SJCRH30 (cell line): Measurements from ENCODE around the gene HOXC13. TPM values are rescaled to one million over a fixed set of nuclear protein-coding genes. Genes with fewer than 3 reads are reported as not detected.
A peak's percentile ranks its signal among the peaks of the same experiment; 100 is the strongest.

ENCODE experiments used
- DNase-seq, 2 experiments: peaks; one replicate each; pipeline ENCODE4 v3.0.0-alpha.2; 2015 to 2020
- H3K27ac ChIP-seq: fragments of 250-450 bp; sonication (Bioruptor Pico); 2 replicates; pipeline ENCODE4 v1.5.1; 2020; ENCODE audit warnings: mild to moderate bottlenecking, moderate library complexity
- H3K27me3 ChIP-seq: fragments of 250-450 bp; sonication (Bioruptor Pico); 2 replicates; pipeline ENCODE4 v1.5.1; 2020; ENCODE audit warnings: mild to moderate bottlenecking, moderate library complexity
- H3K36me3 ChIP-seq: fragments of 250-450 bp; sonication (Bioruptor Pico); 2 replicates; pipeline ENCODE4 v1.5.1; 2020; ENCODE audit warnings: mild to moderate bottlenecking, moderate library complexity
- H3K4me1 ChIP-seq: fragments of 250-450 bp; sonication (Bioruptor Pico); 2 replicates; pipeline ENCODE4 v1.5.1; 2020; ENCODE audit warnings: mild to moderate bottlenecking, moderate library complexity
- H3K4me3 ChIP-seq: fragments of 250-450 bp; sonication (Bioruptor Pico); 2 replicates; pipeline ENCODE4 v1.5.1; 2020; ENCODE audit warnings: mild to moderate bottlenecking, moderate library complexity
- H3K9me3 ChIP-seq: fragments of 250-450 bp; sonication (Bioruptor Pico); replicated peaks from 2 replicates; pipeline ENCODE4 v1.5.1; 2020; ENCODE audit warnings: mild to moderate bottlenecking, moderate library complexity
- total RNA-seq: library from RNA; depleted of rRNA; stranded (reverse); fragments of >200 nt; shearing (Covaris generic); gene quantifications from 2 replicates; pipeline ENCODE4 v1.2.3, GENCODE V29; 2014

HOXC13 gene
- total RNA-seq, 1 experiment from 2014 or later = 2.4 TPM

GRCh38 chr12:53976823-53977595 lies 38.4 kb downstream of the HOXC13 start:
- Histone ChIP-seq H3K27me3 (peaks cover 13% of the 10 kb centered on the region), H3K4me3 (no peak overlapping the region)

GRCh38 chr12:53977596-53978445 lies 39.2 kb downstream of the HOXC13 start:
- Histone ChIP-seq H3K27me3 (peaks cover 13% of the 10 kb centered on the region), H3K27ac (no peak overlapping the region), H3K4me1 (peaks cover 3% of the 10 kb centered on the region; the same call in 1 of the 2 replicates), H3K36me3 (no peaks in the 10 kb centered on the region), H3K4me3 (peak overlapping the region; percentile 41), H3K9me3 (no peaks in the 10 kb centered on the region)
- DNase-seq = peak in 1 of 2 experiments; percentile 28

More at GRCh38 chr12:53976823-53977595, 38.4 kb downstream of the HOXC13 start:
- H3K36me3 ChIP-seq = no peaks in the 10 kb centered on the region
- no peaks in the 10 kb centered on the region for H3K9me3 ChIP-seq
- peaks cover 3% of the 10 kb centered on the region; the same call in 1 of the 2 replicates for H3K4me1 ChIP-seq
- no peak overlapping the region for H3K27ac ChIP-seq
- DNase-seq = no peak

- Histone ChIP-seq H3K27ac (no peak overlapping the region), H3K4me1 (peaks cover 3% of the 10 kb centered on the region; the same call in 1 of the 2 replicates), H3K4me3 (no peak overlapping the region), H3K27me3 (peaks cover 13% of the 10 kb centered on the region), H3K36me3 (no peaks in the 10 kb centered on the region), H3K9me3 (no peaks in the 10 kb centered on the region)
- no peak for DNase-seq
Measured at GRCh38 chr12:53978477-53979356, 40.1 kb downstream of the HOXC13 start.

- Histone ChIP-seq H3K4me3 (no peak overlapping the region), H3K9me3 (no peaks in the 10 kb centered on the region), H3K27me3 (peaks cover 13% of the 10 kb centered on the region), H3K36me3 (no peaks in the 10 kb centered on the region), H3K27ac (no peak overlapping the region), H3K4me1 (peaks cover 3% of the 10 kb centered on the region; the same call in 1 of the 2 replicates)
- DNase-seq = no peak
Measured at GRCh38 chr12:53980104-53980801, 41.6 kb downstream of the HOXC13 start.

- H3K9me3 ChIP-seq = no peaks in the 10 kb centered on the region
- DNase-seq = no peak
- no peaks in the 10 kb centered on the region for H3K36me3 ChIP-seq
- peaks cover 13% of the 10 kb centered on the region for H3K27me3 ChIP-seq
- H3K27ac ChIP-seq = no peak overlapping the region
- H3K4me1 ChIP-seq = peaks cover 3% of the 10 kb centered on the region; the same call in 1 of the 2 replicates
- no peak overlapping the region for H3K4me3 ChIP-seq
Measured at GRCh38 chr12:53980802-53981496, 42.3 kb downstream of the HOXC13 start.

GRCh38 chr12:53981634-53982565 lies 43.3 kb downstream of the HOXC13 start:
- Histone ChIP-seq H3K4me1 (peaks cover 3% of the 10 kb centered on the region; the same call in 1 of the 2 replicates), H3K4me3 (no peak overlapping the region), H3K27ac (no peak overlapping the region), H3K27me3 (peaks cover 13% of the 10 kb centered on the region), H3K9me3 (no peaks in the 10 kb centered on the region), H3K36me3 (no peaks in the 10 kb centered on the region)
- no peak for DNase-seq

- no peak for DNase-seq
- Histone ChIP-seq H3K27ac (no peak overlapping the region), H3K4me3 (no peak overlapping the region), H3K27me3 (peaks cover 13% of the 10 kb centered on the region), H3K4me1 (no peaks in the 10 kb centered on the region), H3K36me3 (no peaks in the 10 kb centered on the region), H3K9me3 (no peaks in the 10 kb centered on the region)
Measured at GRCh38 chr12:53982648-53983567, 44.3 kb downstream of the HOXC13 start.

GRCh38 chr12:53983568-53983949 lies 44.9 kb downstream of the HOXC13 start:
- Histone ChIP-seq H3K27me3 (peaks cover 13% of the 10 kb centered on the region), H3K4me3 (no peak overlapping the region), H3K36me3 (no peaks in the 10 kb centered on the region), H3K27ac (no peak overlapping the region), H3K9me3 (no peaks in the 10 kb centered on the region), H3K4me1 (no peaks in the 10 kb centered on the region)
- DNase-seq = no peak

GRCh38 chr12:53983950-53984572 lies 45.4 kb downstream of the HOXC13 start:
- DNase-seq = no peak
- no peaks in the 10 kb centered on the region for H3K9me3 ChIP-seq
- peaks cover 13% of the 10 kb centered on the region for H3K27me3 ChIP-seq
- no peaks in the 10 kb centered on the region for H3K4me1 ChIP-seq
- no peak overlapping the region for H3K27ac ChIP-seq
- H3K36me3 ChIP-seq = no peaks in the 10 kb centered on the region
- 0 out of 2 replicates have a peak overlapping the region, but pooled peaks have one; percentile 19 for H3K4me3 ChIP-seq

GRCh38 chr12:53984901-53985691 lies 46.5 kb downstream of the HOXC13 start, which contains the start of gene HOXC10:
Gene HOXC10, plus strand, starts transcription at chr12:53985146. Its CDS starts 114 bp downstream, at chr12:53985260.
- H3K36me3 ChIP-seq = no peaks in the 10 kb centered on the region
- H3K27me3 ChIP-seq = peaks cover 13% of the 10 kb centered on the region
- DNase-seq = peak; percentile 92 to 95
- no peak within 1 kb of the TSS for H3K27ac ChIP-seq
- H3K4me1 ChIP-seq = no peaks in the 10 kb centered on the region
- H3K9me3 ChIP-seq = no peaks in the 10 kb centered on the region
- H3K4me3 ChIP-seq = peak within 1 kb of the TSS; percentile 40

- no peaks in the 10 kb centered on the region for H3K9me3 ChIP-seq
- no peak overlapping the region for H3K4me3 ChIP-seq
- H3K4me1 ChIP-seq = no peaks in the 10 kb centered on the region
- peaks cover 11% of the 10 kb centered on the region for H3K27me3 ChIP-seq
- H3K36me3 ChIP-seq = no peaks in the 10 kb centered on the region
- H3K27ac ChIP-seq = no peak overlapping the region
- no peak for DNase-seq
Measured at GRCh38 chr12:53985692-53985993, 47.0 kb downstream of the HOXC13 start.
